HG03469 (cell line): ENCODE measurements around the gene MRPS24.
A peak's percentile ranks its signal among the peaks of the same experiment; 100 is the strongest.
"Not testable (repeated sequence)": the region's sequence is repeated elsewhere in the genome, so short reads cannot be mapped to it uniquely, and the experiment has no call there.

Source experiments
- ATAC-seq: cut with Tn5 transposase; IDR thresholded peaks from one replicate; pipeline ENCODE4 v1.9.1; 2021; ENCODE audit warnings: mild to moderate bottlenecking, moderate library complexity, moderate number of reproducible peaks; ENCODE audit not compliant: unreplicated experiment

The MRPS24 gene

GRCh38 chr7:43869006-43869866 is at the start of gene MRPS24:
TSS of gene MRPS24 (minus strand) at chr7:43869517. CDS start at chr7:43869495, 22 bp downstream.
- ATAC-seq: peak; percentile 80

- no peak for ATAC-seq
Observed at GRCh38 chr7:43915907-43916306, 46.6 kb upstream of the MRPS24 start.

GRCh38 chr7:43914795-43915194 is 45.5 kb upstream of the MRPS24 start:
- ATAC-seq: no peak

DNA sequence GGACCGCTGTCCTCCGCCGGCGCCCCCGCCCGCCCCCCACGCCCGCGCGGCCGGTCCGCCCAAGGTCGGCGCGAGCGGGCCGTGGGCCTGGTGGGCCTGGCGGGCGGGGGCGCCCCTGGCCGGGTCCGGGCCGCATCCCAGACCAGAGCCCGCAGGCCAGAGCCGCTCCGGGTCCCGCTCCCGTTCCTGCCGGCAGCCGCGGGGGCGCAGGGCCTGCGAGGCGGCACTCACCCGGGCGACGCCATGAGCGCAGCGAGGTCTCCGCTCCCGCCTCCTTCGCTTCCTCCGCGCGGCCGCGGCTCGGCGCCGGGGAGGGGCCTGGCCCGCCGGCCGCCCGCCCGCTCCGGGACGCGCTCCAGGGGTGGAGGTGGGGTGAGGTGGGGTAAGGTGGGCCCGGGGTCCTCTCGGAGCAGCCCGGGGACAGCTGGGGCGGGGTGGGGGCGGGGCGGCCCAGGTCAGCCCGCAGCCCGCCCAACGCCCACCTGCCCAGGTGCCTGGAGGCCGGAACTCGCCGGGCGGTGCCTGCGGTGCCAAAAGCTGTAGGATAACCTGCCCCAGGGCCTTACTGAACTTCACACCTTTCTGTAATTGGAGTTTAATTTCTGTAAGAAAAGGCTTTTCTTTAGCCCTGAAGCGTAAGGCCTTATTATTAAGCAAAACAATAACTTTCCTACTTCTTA is 37.2 kb upstream of the MRPS24 start, which contains the start of gene URGCP:
URGCP (minus strand) TSS at position 266 of the 680 bp plus-strand sequence; CDS start at position 245, 21 bp downstream.
- ATAC-seq: peak; percentile 62

- ATAC-seq: peak; percentile 29
Observed at GRCh38 chr7:43905956-43906330, 36.6 kb upstream of the MRPS24 start.

DNA sequence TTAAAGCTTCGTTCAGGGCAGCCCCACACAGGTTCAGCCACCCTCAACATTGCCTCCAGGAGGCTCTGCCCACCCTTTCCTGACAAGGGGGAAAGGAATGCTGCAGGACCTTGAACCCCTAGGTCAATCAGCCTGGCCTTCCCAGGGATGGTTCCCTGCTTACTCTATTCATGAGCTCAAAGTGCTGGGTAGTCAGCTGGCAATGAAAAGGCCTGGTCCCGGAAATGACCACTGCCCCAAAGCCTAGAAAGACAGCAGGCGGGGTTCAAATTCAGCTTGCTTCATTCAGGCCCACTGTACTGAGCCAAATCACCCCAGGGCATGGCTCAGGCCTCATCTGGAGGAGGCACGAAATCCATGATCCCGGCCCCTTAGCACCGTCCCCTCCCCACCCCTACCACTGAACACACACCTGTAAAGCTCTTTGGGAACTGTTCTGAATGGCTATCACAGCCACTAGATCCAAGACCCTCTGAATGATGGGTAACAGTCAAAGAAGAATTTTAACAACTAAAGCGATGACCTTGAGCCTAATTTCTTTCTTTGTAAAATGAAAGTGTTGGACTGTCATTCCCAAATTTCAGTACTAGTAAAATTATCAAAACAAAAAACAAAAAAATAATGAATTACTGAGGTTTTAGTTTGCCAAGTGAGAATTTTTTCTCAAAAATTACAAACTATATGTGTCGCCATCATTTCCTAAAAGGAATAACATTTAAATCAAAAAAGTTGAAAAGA is 36.1 kb upstream of the MRPS24 start:
- no peak for ATAC-seq

GRCh38 chr7:43904533-43905208 is 35.4 kb upstream of the MRPS24 start:
- no peak for ATAC-seq

DNA sequence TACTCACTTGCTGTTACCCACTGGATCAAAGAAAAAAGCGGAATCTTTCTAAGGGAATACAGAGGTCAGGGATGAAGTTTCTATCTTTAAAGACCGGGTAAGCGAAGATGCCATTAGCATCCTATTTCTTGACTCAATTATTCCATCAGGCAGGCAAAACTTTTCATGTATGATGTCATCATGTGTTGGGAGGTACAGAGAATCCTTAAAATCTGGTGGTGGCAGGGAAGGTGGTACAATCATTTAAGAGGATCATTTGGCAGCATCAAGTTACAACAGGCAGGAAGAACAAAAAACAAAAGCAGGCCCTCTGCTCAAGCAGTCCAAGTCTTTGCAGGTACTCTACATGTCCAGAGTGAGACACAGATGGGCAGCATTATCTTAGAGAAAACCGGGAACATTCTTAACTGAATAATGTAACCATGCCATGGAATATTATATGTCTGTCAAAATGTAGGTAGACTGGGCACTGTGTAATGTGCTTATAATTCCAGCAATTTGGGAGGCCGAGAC is 33.3 kb upstream of the MRPS24 start:
- ATAC-seq: no peak

DNA sequence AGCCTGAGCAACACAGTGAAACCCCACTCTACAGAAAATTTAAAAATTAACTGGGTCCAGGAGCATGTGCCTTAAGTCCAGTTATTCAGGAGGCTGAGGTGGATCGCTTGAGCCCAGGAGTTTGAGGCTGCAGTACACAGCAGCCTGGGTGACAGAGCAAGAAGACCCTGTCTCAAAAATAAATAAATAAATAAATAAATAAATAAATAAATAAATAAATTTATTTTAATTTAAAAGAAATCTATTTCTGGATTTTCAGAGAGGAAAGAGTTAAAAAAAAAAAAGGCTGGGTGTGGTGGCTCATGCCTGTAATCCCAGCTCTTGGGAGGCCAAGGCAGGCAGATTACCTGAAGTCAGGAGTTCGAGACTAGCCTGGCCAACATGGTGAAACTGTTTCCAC is 29.3 kb upstream of the MRPS24 start:
- ATAC-seq: not testable (repeated sequence)

DNA sequence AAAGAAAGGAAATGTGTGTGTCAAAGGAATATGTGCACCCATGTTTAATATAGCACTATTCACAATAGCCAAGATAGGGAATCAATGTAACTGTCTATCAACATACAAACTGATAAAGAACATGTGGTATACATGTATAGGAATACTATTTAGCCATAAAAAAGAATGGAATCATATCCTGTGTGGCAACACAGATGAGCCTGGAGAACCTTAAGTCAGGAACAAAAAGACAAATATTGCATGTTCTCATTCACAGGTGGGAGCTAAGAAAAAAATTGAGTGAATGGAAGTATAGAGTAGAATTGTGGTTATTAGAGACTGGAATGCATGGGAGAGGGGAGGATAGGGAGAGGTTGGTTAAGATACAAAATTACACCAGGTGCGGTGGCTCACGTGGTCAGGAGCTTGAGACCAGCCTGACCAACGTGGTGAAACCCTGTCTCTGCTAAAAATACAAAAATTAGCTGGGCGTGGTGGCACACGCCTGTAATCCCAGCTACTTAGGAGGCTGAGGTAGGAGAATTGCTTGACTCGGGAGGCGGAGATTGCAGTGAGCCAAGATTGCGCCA is 26.6 kb upstream of the MRPS24 start:
- ATAC-seq: no peak

GRCh38 chr7:43891069-43891955 is 22.0 kb upstream of the MRPS24 start:
- no peak for ATAC-seq

DNA sequence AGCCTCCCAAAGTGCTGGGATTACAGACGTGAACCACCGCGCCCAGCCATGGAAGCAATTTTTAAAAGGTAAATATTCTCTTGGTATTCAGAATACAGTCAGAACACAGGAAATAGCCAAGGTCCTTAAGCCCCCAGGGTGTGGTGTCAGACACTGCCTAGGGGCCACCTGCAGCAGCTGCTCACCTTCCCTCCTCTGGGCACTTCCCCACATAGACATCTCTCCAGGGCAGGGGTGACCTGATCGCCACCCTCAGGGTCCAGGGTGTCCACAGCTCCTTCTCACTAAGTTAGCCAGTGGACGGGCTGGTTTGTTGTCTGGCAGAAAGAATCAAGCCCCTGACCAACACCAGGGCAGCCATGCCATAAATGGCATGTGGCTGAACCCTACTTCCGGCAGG is 21.2 kb upstream of the MRPS24 start:
- ATAC-seq: no peak

DNA sequence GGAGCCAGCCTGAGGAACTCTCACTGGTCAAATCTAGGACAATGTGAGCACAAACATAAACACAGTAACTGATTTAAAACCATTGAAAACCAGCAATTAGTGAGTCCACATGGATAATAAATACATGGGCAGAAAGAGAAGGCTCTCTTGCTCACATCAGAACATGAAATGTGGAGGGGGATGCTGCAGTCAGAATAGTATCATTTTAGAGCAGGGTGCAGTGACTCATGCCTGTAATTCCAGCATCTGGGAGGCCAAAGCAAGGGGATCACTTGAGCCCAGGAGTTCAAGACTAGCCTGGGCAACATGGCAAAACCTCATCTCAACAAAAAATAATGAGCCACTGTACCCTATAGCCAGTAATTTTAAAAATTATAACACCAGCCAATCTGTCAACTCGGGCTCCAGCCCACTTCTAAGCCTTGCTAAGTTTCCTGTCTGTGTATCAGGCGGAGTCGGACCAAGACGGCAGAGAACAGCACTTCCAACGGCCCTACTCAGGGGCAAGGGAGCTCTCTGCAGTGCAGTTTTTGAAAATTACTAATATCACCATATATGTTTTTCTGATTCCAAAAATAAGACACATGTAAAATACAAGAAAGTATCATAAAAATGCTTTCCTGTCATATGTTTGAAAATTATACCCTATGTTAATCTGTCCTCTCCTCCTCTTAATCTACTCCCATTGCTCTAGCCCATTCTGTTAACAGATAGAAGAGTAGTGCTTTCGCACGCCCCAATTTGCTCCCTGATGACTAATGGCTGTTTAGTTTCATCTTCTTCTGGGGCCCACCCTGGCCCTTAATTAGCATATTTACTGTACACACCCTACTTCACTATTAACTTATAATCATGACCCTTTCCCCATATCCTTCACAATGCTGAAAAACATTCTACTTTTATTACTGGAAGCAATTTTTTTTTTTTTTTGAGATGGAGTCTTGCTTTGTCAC is 20.0 kb upstream of the MRPS24 start:
- ATAC-seq: no peak

- ATAC-seq: no peak
Observed at GRCh38 chr7:43884617-43885016, 15.3 kb upstream of the MRPS24 start.

DNA sequence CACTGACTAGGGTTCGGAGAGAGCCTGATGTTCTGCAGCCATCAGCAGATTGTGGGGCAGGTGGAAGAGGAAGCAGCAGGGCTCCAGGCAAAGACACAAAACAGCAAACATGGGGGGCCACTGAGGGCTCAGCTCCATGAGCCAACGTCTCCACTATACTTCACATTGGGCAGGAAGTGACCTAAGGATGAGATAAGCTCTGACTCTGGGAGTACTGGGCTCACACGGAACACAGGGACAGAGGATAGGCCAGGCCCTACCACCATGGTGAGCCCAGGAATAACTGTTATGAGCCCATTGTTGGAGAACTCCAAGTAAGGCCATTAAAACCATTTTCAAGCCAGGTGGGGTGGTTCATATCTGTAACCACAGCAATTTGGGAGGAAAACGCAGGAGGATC is 14.9 kb upstream of the MRPS24 start:
- ATAC-seq: no peak

- ATAC-seq: no peak
Observed at GRCh38 chr7:43880596-43880995, 11.3 kb upstream of the MRPS24 start.

DNA sequence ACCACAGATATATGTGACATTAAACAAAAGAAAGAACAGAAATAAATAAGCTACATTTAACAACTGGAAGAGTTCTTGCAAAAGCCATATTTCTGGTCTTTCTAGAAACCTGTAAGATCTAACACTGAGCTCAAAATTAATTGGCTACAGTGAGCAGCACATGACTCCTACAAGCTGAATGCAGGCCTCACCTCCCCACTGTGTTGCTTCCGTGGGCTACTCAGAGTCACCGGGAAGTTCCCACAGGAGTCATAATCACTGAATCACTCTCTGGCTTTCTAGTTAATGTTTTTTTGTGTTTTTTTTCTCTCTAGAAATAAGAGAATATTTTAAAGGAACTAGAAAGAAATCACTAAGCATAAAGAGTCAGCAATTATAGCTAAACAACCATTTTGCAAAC is 10.2 kb upstream of the MRPS24 start:
- ATAC-seq: no peak

DNA sequence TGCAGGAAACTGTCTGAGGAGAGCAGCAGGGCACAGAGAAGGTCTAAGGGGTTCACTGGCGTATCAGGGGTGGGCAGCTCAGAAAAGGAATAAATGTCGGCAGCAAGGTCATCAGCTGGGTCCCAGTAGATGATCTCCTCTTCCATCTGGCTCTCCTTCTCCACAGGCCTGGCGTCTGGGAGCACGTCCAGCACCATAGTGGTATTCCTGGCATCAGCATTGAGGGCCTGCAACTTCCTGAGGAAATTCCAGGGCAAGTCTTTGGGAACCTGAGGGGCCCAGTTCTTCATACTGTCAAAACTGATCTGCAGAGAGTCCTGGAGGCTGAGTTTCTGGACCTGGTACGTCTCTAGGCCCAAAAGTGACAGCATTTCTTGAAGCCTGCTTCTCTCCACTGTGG is 9.6 kb upstream of the MRPS24 start:
- no peak for ATAC-seq
